ENCODE measurements around the gene PRR16.
"Not testable (repeated sequence)": the region's sequence is repeated elsewhere in the genome, so short reads cannot be mapped to it uniquely, and the experiment has no call there.

The PRR16 gene

DNA sequence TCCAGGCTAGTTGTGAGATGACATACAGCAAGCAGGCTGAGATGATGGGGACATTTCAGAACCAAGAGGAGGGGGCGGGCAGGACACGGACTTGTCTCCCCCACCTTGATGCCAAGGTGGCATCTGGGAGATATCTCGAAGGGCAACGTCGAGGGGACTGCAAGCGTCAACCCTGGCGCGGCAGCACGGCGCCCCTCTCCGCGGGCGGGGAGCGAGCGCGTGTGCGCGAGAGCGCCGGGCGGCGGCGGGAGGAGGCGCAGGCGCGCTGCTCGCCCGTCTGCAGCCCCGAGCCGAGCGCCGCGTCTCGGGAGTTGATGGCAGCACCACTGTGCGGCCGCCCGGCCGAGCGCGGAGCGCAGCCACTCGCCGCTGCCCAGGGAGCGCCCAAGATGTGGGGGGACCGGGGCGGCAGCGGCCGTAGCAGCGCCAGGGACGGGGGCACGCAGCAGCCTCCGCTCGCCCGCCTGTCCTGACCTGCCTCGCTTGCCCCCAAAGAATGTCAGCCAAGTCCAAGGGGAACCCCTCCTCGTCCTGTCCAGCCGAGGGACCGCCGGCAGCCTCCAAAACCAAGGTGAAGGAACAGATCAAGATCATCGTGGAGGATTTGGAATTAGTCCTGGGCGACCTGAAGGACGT, at the start of gene PRR16:
Gene PRR16, plus strand, starts transcription at position 310 of the 636 bp plus-strand sequence.
- DNase-seq (ENCODE audit: low read depth): peak; percentile 30
- no peak within 1 kb of the TSS for H3K4me3 ChIP-seq (ENCODE audit: low read depth, low read length)
- TF ChIP-seq MYC (IDR thresholded peaks at IDR 0.05; ENCODE audit: low read depth, low read length): no peak
- TF ChIP-seq, protein P1, sequence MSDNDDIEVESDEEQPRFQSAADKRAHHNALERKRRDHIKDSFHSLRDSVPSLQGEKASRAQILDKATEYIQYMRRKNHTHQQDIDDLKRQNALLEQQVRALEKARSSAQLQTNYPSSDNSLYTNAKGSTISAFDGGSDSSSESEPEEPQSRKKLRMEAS (IDR thresholded peaks at IDR 0.05; ENCODE audit: low read depth, low read length): no peak
- TF ChIP-seq, protein P2, sequence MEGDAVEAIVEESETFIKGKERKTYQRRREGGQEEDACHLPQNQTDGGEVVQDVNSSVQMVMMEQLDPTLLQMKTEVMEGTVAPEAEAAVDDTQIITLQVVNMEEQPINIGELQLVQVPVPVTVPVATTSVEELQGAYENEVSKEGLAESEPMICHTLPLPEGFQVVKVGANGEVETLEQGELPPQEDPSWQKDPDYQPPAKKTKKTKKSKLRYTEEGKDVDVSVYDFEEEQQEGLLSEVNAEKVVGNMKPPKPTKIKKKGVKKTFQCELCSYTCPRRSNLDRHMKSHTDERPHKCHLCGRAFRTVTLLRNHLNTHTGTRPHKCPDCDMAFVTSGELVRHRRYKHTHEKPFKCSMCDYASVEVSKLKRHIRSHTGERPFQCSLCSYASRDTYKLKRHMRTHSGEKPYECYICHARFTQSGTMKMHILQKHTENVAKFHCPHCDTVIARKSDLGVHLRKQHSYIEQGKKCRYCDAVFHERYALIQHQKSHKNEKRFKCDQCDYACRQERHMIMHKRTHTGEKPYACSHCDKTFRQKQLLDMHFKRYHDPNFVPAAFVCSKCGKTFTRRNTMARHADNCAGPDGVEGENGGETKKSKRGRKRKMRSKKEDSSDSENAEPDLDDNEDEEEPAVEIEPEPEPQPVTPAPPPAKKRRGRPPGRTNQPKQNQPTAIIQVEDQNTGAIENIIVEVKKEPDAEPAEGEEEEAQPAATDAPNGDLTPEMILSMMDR (IDR thresholded peaks at IDR 0.05; ENCODE audit: low read depth, low read length): no peak
- TF ChIP-seq POLR2A (IDR thresholded peaks at IDR 0.05; ENCODE audit: extremely low read depth, insufficient read length): no peak

DNA sequence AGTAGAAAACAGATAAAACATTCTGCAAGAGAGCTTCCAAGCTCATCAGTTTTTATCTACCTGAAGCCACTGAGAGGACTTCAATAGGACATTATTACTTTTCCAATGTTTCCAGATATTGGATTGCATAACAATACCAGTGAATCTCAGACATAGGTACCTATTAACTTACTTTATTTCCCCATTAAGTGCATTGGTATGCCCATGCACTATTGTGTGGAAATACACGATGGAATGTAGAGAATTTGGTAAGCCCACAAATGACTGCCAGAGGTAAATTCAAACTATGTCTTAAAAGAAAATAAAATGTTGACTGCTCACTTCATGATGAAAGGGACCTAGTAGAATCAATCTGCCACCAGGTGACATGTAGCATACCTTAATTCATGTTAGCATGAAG, 48.1 kb upstream of the PRR16 start:
- TF ChIP-seq, protein P2 (IDR thresholded peaks at IDR 0.05; ENCODE audit: low read depth, low read length): no peak
- TF ChIP-seq, protein P1 (IDR thresholded peaks at IDR 0.05; ENCODE audit: low read depth, low read length): no peak
- no peak for TF ChIP-seq MYC (IDR thresholded peaks at IDR 0.05; ENCODE audit: low read depth, low read length)
- TF ChIP-seq POLR2A (IDR thresholded peaks at IDR 0.05; ENCODE audit: extremely low read depth, insufficient read length): no peak
- no peak overlapping the region for H3K4me3 ChIP-seq (ENCODE audit: low read depth, low read length)
- DNase-seq (ENCODE audit: low read depth): no peak

DNA sequence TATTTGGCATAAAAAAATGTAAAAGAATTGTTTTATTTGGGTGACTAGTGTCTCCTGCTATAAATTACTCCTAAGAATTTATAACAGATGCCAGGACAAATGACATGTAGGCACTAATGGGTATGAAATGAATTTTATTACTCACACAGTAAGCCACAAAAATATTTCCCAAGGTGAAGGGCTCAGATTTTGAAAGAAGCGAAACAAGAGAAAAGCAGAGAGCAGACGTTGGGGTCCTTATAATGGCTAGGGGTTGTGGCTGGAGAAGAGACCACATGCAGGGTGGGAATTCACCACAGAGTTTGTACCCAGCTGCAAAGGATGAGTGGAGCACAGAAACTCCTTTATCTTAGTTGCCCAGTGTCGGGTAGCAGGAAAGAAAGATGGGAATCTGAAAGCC, 45.0 kb upstream of the PRR16 start:
- no peak overlapping the region for H3K4me3 ChIP-seq (ENCODE audit: low read depth, low read length)
- no peak for DNase-seq (ENCODE audit: low read depth)
- TF ChIP-seq, protein P2 (IDR thresholded peaks at IDR 0.05; ENCODE audit: low read depth, low read length): no peak

DNA sequence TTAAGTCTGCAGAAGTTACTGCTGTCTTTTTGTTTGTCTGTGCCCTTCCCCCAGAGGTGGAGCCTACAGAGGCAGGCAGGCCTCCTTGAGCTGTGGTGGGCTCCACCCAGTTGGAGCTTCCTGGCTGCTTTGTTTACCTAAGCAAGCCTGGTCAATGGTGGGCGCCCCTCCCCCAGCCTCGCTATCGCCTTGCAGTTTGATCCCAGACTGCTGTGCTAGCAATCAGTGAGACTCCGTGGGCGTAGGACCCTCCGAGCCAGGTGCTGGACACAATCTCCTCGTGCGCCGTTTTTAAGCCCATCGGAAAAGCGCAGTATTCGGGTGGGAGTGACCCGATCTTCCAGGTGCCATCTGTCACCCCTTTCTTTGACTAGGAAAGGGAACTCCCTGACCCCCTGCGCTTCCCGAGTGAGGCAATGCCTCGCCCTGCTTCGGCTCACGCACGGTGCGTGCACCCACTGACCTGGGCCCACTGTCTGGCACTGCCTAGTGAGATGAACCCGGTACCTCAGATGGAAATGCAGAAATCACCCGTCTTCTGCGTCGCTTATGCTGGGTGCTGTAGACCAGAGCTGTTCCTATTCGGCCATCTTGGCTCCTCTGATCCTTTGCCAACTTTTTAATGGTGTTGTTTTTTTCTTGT, 37.3 kb upstream of the PRR16 start:
- not testable (repeated sequence) for H3K4me3 ChIP-seq (ENCODE audit: low read depth, low read length); DNase-seq (ENCODE audit: low read depth)

DNA sequence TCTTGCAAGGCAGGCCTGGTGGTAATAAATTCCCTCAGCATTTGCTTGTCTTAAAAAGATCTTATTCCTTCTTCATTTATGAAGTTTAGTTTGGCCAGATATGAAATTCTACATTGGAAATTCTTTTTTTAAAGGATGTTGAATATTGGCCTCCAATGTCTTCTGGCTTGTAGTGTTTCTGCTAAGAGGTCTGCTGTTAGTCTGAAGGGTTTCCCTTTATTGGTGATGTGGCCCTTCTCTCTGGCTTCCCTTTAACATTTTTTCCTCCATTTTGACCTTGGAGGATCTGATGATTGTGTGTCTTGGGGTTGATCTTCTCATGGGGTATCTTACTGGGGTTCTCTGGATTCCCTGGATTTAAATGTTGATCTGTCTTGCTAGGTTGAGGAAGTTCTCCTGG, 33.5 kb upstream of the PRR16 start:
- no peak for TF ChIP-seq POLR2A (IDR thresholded peaks at IDR 0.05; ENCODE audit: extremely low read depth, insufficient read length)
- TF ChIP-seq, protein P1 (IDR thresholded peaks at IDR 0.05; ENCODE audit: low read depth, low read length): no peak
- H3K4me3 ChIP-seq (ENCODE audit: low read depth, low read length): no peak overlapping the region
- DNase-seq (ENCODE audit: low read depth): no peak

DNA sequence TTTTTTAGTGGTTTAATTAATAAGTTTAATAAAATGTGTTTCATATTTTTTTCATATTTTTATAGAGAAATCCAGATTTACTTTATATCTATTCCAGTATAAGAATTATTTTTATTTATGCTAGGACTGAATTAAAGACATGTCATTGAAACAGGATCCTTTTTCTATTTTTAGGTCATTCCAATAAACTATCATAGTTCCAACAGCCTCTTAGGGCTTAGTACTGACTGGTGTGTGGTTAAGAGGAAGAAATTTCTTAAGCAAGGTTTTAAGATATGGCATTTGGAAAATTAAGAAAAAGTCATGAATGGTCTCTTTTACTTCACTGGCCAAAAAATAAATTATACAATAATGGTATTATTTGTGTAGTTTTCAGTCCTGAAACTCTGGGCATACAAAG, 31.2 kb upstream of the PRR16 start:
- no peak for DNase-seq (ENCODE audit: low read depth)
- TF ChIP-seq MYC (IDR thresholded peaks at IDR 0.05; ENCODE audit: low read depth, low read length) (no peak), POLR2A (IDR thresholded peaks at IDR 0.05; ENCODE audit: extremely low read depth, insufficient read length) (no peak)
- TF ChIP-seq, protein P2 (IDR thresholded peaks at IDR 0.05; ENCODE audit: low read depth, low read length): no peak
- TF ChIP-seq, protein P1 (IDR thresholded peaks at IDR 0.05; ENCODE audit: low read depth, low read length): no peak
- no peak overlapping the region for H3K4me3 ChIP-seq (ENCODE audit: low read depth, low read length)

DNA sequence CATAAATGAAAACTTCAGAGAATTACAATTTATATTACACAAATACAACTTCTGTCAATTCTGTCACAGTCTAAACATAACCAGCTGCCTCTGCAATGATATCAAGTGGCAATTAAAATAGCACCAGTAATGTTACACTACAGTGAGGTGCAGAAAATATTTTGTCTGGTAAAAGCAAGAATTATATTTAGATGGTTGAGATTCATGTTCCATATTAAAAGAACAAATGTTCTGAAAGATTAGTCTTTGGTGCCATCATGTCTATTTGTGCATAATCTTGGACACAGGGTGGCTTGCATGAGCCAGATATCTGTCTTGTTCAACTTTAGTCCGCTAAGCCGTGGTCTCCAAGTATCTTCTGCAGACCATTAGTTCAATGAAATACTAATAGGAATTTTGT, 29.0 kb upstream of the PRR16 start:
- TF ChIP-seq, protein P2 (IDR thresholded peaks at IDR 0.05; ENCODE audit: low read depth, low read length): no peak
- no peak for TF ChIP-seq POLR2A (IDR thresholded peaks at IDR 0.05; ENCODE audit: extremely low read depth, insufficient read length)
- TF ChIP-seq, protein P1 (IDR thresholded peaks at IDR 0.05; ENCODE audit: low read depth, low read length): no peak
- no peak for TF ChIP-seq MYC (IDR thresholded peaks at IDR 0.05; ENCODE audit: low read depth, low read length)
- no peak overlapping the region for H3K4me3 ChIP-seq (ENCODE audit: low read depth, low read length)
- no peak for DNase-seq (ENCODE audit: low read depth)
